Stromal cell of bone marrow (primary cell): ENCODE results near the gene MKI67.

Source experiments
- DNase-seq: peaks from one replicate; pipeline ENCODE4 v3.0.0-alpha.2; 2012; ENCODE audit warnings: low read depth

The MKI67 gene

DNA sequence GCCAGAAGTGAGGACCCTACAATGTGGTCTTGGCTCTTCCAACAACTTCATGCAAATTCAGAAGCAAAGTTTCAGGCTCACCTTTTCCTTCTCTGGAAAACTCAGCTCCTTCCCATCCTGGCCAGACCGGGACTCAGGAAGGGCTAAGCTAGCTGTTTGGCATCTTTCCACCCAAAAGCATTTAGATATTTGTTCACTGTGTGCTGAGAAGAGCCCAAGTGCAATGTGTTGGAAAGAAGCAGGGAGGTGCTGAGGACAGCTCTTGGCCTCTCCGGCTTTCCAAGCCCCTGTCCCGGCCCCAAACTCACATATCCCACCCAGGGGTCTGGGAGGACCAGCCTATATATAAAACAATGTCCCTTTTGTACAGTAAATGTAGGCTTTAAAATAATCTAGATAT is 44.5 kb downstream of the MKI67 start:
- DNase-seq, result no peak

DNA sequence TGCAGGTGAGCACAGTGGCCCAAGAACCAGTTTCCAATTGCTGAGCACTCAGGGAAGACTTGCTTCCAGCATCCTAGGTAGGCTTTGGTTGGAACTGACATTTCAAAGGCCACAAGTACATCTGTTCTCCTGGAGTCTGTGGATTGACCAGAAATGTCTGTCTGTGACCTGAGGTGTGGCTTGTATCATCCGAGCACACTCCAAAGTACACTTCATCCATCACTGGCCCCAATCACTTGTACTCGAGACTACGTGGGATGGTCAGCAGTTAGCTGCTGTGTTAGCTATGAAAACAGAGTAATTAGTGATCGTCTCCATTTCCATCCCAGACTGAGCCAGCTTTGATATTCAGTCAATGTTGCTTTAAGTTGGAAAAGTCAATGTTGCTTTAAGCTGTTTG is 45.0 kb downstream of the MKI67 start:
- DNase-seq, result no peak

DNA sequence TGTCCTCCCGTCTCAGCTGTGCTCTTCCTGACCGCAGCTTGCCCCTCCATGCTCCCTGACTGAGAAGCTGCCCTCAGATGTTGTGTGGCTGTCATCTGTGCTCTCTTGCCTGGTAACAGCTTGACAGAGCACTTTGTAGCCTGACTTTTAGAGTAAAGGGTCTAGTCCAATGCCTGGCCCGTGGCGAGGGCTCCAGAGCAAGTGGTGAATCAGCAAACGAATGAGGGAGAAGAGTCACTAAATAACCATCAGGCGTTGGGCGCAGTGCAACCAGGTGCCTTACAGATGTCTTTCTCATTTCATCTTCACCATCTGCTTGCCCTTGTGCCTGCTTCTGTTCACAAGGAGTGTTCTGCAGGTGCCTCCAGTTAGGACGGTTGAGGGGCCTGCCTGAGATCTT is 45.6 kb downstream of the MKI67 start:
- DNase-seq, result no peak

DNA sequence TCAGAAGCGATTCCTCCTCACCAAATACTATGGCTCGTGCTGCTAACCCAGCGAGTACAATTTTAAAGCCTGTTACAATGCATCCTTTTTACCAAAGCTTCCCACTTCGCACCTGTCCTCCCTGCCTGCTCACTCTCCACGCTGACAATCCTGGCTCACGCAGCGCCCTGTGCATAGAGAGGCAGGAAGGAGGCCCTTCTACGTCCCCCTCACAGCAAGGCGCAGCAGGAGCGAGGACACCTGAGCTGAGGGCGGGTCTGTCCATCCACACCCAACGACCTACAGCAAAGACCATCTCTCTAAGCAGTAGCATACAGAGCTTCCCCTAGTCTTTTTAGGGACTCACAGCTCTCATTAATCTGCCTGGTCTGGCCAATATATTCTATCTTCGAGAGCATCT is 46.0 kb downstream of the MKI67 start:
- no peak for DNase-seq

DNA sequence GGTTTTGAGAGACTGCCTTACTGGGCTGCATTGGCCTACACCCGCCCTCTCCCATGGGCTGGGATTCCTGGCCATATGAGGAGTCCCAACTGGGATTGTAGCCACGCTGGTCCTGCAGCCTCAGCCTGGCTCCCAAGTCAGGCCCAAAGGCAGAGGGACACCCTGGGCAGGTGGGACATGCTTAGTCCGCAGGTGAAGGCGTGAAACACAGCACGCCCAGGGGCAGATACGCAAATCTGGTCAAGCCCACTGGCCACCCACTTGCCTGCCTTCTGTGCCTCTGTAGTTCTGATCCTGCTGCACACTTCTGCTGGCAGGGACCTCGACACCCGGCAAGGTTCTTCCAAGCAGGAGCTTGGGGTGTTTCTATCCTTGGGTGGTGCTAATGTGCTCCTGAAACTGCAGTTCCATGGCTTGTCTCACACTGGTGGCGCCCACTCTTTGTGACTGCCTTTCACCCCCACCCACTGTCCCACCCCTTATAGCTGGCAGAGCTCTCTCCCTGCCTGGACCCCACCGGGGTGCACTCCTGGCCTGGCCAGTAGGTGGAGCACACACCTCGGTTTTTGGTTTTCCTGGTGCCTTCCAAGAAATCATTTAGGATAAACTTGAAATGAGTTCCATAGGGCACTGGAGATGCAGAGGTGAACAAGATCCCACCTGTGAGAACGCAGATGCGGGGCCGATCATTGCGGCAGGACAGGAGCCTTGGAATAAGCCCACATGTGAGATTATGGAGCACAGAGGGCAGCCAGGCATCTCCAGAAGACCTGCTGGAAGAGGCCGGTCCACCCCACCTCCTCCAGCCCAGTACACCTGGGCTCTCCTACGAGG is 47.9 kb downstream of the MKI67 start:
- no peak for DNase-seq

DNA sequence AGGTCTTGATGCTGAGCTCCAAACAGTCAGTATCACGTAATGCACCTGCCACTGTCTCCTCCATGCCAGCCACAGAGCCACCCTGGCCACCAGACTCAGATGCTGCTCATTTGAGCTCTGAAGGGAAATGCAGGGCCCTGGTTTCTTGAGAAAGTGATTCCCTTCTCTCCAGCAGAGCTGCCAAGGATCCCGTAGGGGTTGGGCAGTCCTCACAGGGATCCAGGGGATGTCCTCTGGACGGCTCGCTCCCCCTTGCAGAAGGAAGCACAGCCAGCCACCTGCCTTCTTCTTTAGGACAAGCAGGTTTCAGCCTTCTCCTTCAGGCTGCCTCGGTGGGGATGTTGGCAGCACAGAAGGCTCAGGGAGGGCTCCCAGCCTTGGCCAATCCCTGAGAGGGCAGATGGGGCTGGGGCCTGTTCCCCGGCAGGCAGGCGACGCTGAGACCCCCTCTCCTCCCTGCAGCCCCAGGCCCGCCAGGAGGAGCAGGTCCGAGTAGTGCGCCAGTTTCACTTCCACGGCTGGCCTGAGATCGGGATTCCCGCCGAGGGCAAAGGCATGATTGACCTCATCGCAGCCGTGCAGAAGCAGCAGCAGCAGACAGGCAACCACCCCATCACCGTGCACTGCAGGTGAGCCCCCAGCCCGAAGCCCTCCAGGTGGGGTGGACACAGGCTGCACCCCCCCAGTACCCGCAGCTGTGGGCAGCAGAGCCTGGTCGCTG is 48.9 kb downstream of the MKI67 start:
- no peak for DNase-seq

DNA sequence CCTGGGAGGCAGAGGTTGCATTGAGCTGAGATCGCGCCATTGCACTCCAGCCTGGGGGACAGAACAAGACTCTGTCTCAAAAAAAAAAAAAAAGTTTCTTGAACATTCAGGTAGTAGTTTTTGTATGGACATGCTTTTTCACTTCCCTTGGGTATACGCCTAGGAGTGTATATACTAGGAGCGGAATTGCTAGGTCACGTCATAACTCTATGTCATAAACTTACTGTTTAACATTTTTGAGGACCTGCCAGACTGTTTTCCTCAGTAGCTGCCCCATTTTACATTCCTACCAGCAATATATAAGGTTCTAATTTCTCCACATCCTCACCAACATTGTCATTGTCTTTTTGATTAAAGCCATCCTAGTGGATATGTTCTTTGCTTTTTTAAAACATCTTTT is 51.6 kb downstream of the MKI67 start:
- DNase-seq, result no peak

DNA sequence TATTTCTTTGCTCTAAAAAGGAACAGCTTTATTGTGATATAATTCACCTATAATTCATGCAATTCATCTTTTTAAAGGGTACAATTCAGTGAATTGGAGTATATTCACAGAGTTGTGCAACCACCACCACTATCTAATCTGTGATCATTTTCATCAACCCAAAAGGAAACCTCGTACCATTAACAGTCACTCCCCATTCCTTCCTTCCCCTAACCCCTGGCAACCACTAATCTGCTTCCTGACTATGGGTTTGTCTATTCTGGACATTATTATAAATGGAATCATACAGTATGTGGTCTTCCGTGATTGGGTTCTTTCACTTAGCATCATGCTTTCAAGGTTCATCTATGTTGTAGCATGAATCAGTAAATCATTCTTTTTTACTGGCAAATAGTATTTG is 52.3 kb downstream of the MKI67 start:
- no peak for DNase-seq

DNA sequence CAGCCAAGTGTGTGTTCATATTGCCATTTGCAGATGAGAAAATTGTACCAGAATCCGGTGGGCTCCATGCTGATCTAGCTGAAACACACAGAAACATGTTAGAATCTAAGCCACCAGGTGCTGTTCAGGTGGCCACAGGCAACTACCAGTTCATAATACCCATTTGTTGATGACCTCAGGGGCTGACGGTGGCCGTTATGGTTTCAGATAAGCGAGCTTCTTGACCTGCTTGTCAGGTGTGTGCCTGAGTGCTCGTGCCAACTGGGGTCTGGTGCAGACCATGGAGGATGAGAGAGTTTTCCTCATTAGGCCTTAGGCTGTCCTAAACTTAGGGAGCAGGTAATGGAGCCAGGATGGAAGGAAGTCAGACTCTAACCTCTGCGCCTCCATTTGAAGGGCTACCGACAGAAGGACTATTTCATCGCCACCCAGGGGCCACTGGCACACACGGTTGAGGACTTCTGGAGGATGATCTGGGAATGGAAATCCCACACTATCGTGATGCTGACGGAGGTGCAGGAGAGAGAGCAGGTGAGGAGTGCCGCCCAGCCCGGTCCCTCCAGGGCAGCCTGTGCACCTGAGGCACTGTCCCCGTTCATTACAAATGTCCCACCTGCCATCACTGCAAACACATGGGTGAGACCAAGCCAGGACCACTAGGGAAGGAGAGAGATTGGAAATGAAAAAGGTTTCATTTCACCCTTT is 53.1 kb downstream of the MKI67 start:
- no peak for DNase-seq

DNA sequence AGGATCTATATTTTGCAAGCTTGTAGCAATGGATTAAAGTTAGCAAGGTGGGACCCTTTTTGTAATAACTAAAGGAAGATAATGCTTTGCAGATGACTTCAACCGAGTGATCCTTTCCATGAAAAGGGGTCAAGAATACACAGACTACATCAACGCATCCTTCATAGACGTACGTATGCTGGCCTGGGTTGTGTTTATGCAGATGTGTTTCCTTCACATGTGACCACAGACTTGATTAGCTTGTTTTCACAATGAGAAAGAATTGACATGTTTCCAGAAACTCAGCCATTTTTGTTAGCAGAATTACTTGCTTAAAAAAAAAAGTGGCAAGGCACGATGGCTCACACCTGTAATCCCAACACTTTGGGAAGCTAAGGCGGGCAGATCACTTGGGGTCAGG is 54.2 kb downstream of the MKI67 start:
- no peak for DNase-seq

DNA sequence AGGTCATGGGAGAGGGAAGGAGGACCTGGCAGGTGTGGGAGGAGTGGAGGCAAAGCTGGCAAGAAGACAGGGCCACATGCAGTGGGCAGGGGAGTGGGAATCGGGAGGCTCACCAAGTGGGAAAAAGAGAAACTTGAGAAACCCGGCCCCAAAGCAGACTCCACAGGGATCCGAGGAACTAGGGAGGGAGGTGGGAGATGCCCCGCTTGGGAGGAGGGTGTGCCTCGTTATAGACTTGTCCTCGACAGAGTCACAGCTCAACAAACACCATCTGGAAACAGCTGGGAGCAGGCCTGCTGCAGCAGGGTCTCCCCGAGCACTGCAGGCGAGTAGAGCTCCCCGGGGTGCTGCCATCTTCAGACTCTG is 54.8 kb downstream of the MKI67 start:
- no peak for DNase-seq

DNA sequence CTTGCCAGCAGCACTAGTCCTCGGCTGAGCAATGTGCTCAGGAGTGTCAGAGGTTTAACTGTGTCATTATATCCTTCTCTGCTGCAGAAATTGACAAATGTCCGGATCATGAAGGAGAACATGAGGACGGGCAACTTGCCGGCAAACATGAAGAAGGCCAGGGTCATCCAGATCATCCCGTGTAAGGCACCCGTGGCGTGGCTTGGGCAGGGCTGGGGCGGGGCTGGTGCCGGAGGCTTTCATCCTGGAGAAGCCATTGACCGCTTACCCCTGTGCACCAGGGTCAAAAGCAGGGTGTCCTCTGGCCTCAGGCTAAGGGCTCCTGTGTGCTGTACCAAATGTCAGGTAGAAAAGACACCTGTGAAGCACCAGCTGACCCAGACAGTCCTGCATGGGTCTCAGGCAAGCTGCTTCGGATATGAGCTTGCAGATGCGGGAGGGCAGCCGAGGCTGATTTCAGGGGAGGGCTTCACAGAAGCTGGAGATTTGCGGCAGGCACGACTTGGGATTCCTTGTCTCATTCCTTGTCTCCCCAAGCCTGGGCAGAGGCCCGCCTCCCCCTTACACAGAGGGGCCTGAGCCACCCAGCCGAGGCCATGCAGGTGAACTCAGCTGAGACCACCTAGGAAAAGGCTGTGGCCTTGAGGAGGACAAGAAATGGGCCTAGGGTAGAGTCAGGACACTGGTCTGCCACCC is 55.4 kb downstream of the MKI67 start:
- no peak for DNase-seq

DNA sequence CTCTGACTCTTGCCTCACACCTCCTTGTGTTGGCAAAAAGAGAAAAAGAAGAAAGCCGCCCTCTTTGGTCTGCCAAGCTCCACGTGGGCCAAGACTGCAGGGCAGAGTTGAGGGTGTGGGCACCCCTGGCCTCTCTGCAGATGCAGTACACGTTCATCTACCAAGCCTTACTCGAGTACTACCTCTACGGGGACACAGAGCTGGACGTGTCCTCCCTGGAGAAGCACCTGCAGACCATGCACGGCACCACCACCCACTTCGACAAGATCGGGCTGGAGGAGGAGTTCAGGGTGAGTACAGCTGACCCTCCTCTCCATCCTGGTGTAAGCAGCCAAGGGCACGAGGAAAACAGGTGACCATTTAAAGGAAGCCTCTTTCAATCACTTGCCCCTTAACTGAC is 56.1 kb downstream of the MKI67 start:
- no peak for DNase-seq

DNA sequence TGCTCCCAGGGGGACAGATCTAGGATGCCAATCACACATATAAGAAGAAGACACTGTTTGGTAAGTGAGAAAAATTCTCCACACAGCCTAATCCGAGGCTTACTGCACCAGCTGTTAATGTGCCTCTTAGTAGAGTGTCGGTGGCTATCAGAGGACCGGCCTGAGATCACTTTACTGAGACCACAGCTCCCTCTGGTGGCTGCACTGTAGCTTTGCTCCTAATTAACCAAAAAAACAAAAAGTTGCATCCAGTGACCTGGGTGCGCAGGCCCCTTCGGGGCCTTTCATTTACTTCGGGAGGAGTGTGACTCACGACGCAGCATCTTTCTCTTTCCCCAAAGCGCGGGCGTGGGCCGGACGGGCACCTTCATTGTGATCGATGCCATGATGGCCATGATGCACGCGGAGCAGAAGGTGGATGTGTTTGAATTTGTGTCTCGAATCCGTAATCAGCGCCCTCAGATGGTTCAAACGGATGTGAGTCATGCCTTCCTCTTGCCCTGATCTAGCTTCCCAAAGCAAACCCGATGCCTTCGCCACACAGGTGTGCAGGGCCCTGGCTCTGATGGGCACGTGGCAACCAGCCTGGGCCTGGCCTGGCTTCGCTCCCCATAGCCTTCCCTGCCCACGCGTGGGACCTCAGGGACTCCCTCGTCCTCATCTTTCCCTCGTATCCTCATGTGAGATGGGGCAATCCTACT is 56.7 kb downstream of the MKI67 start:
- no peak for DNase-seq

DNA sequence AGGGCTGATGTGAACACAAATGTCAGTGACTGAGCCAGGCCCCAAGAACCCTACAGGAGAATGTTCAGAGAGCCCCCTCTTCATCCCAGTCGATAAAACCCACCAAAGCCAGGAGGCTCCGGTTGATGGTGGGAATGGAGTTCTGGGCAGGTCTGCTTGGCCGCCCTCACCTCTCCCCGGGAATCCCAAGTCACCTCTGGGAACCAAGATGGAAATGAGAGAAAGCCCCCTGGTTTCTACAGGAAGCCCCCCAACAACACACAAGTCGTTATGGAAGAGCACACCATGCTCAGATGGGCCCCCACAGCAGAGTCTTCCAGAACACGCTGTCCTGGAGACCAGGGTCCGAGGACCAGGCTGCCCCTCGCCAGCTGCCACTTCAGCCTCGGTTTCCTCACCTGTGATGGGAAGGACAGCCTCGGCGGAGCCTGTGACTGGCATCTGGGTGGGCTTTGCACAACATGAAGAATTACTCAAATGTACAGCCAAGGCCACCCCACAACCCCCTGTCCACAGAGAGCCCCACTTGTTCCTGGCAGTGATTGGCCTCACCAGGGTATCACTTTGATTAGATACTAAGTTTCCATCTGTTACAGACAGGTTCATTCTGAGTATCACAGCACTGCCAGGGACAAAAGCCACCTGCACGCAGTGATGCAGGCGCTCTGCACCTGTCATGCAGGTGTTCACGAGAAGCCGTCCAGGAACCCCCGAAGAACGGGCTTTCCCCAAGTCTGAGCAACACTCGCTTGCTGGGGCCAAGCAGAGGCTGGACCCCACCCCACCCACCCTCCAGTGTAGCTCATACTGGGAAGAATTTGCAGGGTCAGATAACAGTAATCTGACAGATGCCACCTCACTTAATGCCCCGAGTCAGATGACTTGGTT is 57.6 kb downstream of the MKI67 start:
- no peak for DNase-seq

DNA sequence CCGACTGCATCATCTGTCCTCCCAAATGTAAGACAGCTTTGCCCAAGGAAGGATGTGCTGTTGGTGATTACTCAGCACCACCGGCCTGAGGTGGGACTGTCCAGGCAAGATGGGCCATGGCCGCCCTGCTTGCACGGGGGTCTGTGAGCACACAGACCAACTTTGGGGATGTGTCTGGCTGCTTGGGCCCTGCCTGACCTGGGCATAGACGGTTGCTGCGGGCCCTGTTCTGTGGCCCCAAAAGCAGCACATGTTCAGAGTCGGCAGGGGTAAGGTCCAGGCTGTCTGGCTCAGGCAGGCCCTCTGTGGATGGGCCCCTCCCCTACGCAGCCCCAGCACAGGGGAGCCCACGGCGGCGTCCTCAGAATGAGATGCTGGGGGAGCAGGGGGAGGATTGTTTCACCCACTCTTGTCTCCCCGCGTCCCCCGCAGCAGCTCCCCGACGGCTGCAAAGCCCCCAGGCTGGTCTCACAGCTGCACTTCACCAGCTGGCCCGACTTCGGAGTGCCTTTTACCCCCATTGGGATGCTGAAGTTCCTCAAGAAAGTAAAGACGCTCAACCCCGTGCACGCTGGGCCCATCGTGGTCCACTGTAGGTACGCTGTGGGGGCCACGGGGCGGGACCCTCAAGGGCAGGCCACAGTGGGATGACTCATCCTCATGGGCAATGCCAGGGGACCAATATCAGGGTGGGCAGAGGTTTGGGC is 58.4 kb downstream of the MKI67 start:
- no peak for DNase-seq

DNA sequence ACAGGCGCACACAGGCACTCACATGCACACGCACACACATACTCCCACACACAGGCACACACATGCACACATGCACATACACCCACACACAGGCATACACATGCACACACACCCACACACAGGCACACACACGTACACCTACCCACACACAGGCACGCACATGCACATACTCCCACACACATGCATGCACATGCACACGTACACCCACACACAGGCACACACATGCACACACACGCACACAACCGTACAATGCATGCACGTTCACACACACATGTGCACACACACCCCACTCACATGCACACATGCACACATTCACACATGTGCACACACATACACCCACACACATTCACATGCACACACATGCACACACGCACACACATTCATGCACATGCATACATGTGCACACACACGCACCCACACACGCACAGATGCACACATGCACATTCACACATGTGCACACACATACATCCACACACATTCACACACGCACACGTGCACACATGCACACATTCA is 59.3 kb downstream of the MKI67 start:
- DNase-seq, result no peak

DNA sequence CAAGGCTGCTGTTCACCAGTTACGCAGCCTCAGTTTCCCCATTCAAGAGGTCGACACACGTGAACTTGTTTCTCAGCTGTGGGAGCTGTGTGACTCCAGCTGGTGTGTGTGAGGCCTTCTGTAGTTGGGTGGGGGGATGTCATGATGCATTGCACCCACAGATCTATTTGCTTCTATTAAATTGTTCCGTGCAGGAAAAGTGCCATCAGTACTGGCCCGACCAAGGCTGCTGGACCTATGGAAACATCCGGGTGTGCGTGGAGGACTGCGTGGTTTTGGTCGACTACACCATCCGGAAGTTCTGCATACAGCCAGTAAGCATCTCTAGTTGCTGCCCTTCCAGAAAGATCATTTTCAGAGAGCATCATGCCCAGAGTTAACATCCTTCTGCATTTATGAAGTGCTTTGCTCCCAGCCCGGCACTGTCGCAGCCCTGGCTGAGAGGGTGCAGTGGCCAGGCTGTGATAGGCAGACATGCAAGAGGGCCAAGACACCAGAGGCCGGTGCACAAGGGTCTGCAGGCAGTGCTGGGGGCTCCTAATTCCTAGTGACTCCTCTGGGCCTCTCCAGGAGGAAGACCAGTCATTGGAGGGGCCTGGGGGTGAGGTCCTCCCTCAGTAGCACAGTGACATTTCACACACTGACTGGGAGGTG is 60.2 kb downstream of the MKI67 start:
- DNase-seq, result no peak

DNA sequence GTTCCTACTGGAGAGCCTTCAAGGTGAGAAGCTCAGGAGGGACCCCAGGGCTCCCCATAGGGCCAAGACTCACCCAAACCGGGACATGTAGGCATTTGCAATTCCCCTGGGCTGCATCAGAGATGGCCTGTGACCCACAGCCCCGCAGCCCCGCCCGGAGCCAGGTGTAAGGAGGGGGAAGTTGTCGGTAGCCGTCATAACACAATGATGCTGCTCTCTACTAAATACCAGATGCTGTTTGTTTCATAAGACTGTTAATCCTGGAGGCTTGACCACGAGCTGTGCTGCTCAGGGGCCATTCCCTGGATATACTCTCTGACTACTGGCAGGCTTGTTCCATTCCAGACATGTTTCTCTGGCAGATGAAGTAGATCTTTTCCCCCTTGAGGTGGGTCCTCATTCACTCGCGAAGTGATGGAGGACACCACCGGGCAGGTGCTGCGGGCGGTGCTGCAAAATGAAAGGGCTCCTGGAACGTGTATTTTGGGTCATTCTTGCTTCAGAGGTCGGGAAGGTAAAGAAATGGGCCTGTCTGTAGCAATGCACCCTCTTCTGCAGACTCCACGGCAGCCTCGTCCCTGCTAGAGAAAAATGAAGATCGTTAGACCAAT is 61.1 kb downstream of the MKI67 start:
- peak; percentile 28 for DNase-seq
